22Rv1 (cell line): Measurements from ENCODE around the gene RTP3.

Source experiments
- CTCF ChIP-seq: fragments of 450-650 bp; IDR thresholded peaks from 2 replicates; pipeline ENCODE4 v1.5.1; 2017; ENCODE audit warnings: mild to moderate bottlenecking
- ZFX ChIP-seq: fragments of 450-650 bp; IDR thresholded peaks from 2 replicates; pipeline ENCODE4 v1.6.1; 2017; ENCODE audit warnings: antibody characterized with exemption, borderline replicate concordance

GRCh38 chr3:46536758-46537157, 39.0 kb downstream of the RTP3 start:
- TF ChIP-seq CTCF = no peak
- TF ChIP-seq ZFX = no peak
